Ecto neural progenitor cell (in vitro differentiated cells): ENCODE results near the gene TRPV3.
A peak's percentile ranks its signal among the peaks of the same experiment; 100 is the strongest.
"Not testable (repeated sequence)": the region's sequence is repeated elsewhere in the genome, so short reads cannot be mapped to it uniquely, and the experiment has no call there.

Source experiments
- DNase-seq: peaks from one replicate; pipeline ENCODE4 v3.0.0-alpha.2; 2018; ENCODE audit warnings: low spot score

The TRPV3 gene

DNA sequence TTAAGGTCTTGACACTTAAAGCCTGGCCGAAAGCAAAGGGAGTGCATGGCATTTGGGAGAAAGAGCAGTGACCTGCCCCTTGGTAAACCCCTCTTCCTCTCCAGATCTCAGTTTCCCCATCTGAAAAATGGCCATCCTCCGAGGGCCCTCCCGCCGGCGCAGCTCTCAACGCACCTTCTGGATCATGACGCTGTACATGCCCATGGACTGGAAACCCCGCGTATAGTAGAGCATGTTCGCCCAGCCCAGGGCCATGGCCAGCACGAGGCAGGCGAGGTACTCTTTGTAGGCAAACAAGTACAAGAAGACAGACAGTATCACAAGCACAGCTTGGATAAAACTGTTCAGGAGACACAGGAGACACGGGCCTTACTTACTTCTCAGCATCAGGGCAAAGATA is 33.6 kb downstream of the TRPV3 start:
- no peak for DNase-seq

DNA sequence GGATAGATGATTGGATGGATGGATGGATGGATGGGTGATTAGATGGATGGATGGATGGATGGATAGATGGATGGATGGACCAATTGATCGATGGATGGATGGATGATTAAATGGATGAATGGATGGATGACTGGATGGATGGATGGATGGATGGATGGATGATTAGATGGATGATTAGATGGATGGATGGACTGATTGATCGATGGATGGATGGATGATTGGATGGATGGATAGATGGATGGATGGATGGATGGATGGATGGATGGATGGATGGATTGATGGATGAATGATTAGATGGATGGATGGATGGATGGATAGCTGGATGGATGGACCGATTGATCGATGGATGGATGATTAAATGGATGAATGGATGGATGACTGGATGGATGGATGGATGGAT is 38.1 kb downstream of the TRPV3 start:
- not testable (repeated sequence) for DNase-seq

DNA sequence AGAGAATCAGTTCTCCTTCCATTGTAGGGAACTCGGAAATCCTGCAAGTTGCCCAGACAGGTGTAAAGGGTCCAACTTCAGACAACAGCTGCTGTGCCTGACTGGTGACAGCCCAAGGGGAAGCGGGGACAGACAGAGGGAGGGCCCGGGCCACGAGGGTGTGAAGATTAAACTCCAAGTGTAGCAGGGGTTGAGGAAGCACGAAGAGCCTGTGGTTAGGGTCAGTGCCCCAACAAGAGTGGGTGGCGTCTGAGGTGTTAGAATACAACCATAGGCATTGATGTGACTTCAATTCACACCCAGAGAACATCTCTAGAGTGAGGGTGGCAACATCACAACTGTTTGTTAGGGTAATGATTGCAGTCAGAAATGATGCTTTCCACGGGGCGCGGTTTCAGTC is 42.7 kb downstream of the TRPV3 start:
- no peak for DNase-seq

DNA sequence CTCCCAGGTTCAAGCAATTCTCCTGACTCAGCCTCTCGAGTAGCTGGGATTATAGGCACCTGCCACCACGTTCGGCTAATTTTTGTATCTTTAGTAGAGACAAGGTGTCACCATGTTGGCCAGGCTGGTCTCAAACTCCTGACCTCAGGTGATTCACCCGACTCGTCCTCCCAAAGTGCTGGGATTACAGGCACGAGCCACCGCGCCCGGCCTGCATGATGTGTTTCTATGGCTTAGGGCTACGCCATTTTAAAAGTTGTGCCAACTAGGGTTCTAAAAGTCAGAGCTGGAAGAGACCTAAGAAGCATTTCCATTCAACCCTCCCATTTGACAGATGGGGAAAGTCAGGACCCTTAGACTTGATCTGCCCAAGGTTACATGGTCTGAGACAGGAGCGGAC is 43.4 kb downstream of the TRPV3 start:
- not testable (repeated sequence) for DNase-seq

DNA sequence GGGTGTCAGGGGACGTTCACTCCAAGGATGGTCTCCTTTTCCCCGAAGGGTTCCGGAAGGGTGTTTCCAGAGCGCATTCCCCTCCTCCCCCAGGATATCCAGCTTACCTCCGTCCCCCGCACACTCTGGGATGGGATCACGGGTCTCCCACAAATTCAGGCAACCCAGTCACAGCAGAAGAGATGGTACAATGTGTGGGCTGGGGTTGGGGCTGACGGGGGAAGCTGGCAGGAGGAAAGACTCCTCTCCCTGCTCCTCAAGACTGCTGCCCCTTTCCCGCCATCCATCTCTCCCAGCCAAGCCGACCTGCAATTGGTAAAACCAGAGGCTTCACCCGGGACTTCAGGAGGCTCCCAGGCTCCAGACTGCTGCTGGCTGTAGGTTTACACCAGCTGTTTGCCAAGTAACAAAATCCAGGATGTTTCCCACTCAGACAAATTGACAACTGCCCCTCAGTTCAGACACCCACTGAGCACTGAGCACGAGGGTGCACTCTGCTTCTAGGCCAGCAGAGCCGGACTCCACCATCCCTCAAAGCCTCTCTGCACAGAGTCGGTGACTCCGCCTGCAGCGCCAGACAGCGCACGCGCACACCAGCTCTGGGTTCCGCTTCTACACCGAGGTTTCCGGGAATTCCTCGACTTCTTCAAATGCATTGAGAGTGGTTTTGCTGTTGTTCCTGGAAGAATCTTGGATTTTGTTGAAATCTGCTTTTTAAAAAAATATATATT is 44.1 kb downstream of the TRPV3 start:
- DNase-seq, result no peak

DNA sequence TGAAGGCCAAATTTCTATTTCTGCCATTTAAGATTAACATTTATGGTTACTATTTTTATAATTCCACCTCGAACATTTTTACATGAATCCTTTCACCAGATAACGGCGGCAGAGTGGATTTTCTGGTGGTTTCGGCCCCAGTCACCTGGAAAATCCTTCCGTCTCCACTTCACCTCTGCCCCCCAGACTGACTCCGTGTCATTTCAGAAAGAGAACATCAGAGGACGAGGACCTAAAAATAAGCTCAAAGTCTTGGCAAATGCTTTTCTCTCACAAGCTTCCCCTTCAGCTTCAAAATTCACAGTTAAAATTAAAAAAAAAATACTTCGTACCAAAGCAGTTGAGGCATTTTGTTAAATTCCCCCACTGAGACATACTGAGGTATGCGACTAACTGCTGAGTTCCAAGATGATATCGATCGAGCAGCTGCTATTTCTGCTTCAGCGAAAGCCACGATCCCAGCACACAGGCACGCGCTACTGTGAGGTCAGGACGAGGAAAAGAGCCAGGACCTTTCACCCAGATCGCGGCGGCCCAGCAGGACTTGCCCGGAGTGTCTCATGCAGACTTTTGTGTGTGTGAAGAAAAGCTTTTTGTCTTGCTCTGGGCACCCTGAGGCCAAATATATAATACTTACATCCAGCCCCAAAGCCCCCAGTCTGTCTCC is 45.0 kb downstream of the TRPV3 start:
- peak; percentile 79 for DNase-seq

DNA sequence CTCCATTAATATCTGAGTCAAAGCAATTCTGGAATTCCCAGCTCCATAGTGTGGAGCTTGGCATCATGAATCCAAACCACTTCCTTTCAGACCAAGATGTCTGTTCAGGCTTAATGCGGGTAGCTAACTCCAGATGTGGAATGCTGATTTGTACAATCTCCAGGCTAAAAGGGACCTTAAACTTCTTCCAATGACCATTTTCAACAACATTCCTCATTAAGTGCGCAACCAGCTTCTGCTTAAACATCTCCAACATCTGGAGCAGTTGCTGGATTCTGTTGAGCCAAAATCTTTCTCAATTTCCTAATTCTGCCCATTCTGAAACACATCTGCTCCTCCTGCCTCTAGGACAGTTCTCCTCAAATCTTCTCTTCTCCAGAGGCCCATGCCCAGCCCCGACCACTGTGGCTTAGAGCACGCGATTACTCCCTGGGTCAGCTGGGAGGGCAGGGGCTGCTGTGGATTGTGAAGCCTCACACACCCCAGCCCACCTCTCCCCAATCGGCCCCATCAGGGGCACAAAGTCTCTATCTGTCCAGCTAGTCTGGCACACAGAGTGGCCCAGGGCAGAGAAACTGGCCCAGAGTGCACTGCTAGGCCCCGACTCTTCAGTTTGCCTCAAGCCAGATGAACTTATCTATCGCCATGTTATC is 45.6 kb downstream of the TRPV3 start:
- no peak for DNase-seq

DNA sequence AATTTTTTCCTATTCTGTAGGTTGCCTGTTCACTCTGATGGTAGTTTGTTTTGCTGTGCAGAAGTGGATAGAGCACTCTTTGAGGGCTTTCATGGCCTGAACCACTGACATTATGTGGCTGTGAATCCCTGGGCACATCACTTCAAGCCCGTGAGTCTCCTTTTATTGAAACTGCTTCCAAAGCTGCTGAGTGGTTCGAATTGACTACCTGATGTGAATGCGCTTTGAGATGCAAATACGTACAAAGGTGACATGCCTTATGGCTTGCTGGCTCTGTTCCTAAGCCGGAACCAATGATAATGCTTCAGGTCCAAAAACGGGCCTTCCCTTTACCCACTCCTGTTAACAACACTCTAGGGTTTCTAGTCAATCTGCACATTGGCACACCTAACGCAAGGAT is 47.5 kb downstream of the TRPV3 start:
- no peak for DNase-seq

DNA sequence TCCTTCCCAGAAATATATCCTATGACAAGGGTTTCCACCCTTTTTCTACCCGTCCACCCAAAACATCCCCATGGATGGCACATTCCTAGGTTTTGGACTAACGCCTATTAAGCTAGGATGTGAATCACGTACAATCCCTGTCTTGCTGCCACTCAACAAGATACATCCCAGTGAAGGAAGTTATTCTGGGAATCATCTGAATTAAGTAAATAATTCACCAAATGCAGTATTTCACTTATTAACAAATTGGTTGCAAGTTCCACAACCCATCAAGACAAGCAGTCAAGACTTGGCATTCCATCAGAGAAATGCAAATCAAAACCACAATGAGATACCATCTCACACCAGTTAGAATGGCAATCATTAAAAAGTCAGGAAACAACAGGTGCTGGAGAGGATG is 49.7 kb downstream of the TRPV3 start:
- DNase-seq, result no peak

DNA sequence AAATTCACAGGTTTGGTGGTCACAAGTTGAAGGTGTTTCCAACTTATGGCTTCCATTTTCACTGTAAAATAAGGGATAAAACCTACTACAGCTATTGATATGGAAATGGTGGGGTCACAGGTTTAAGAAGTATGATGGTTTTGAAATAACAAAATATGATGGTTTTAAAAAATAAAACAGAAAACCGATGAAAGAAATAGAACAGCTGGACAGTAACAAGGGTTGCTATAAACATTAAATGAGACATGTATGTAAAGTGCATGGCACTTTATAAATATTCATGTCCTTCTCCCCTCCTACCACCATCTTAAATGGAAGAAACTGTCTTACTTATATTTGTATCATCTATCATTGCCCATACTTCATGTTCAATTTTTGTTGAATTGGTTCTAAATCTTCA is 50.5 kb downstream of the TRPV3 start:
- DNase-seq, result no peak

DNA sequence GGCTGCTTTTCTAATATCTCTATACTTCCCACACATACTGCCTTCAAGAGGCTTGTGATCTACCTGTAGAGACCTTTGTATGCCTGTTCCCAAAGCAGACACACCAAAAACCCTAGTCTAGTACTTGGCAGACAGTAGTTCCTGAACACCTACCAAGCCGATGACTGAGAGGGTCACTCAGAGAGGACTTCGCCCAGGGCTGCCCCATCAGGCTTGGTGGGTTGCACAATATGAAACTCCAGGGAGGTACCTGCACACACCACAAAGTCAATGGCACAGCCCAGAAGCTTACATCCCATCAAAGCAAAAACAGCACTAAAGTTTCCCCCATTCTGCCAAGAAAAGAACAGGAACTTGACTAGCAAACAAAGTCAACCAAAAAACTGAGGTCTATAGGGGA is 51.6 kb downstream of the TRPV3 start:
- DNase-seq, result no peak

DNA sequence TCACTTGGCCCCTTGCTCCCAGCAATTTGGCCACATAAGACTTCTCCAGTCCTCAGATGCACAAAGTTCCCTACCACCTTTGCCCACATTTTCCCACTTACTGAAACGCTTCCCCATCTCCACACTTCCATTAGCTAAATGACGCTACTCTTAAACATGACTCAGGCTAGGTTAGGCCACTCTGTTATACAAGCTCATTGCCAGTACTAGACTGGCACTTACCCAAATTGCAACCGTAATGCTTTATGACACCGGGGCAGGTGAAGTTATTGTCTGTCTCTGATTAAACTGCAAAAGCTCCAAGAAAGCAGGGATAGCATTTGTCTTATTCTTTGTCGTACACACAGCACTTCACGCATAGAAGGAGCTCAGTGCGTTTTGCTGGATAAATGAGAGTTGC is 52.6 kb downstream of the TRPV3 start:
- DNase-seq, result no peak

DNA sequence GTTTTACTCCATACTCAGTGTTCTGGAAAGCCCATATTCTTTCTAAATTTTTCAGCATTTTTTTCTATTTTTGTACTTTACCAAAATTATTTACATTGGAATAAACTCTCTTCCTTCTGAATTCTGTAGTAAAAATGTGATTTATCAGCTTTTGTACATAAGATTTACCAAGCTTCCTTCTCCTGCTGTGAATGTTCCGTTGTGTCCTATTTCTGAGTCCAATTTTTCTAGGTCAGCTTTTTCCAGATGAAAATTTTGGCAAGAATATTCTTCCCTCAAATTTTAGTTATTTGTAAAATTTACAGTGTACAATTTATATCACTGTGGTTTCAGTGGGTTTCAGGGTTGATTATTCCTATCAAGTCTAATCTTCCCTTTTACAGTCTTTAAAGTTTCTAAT is 54.3 kb downstream of the TRPV3 start:
- DNase-seq, result no peak

DNA sequence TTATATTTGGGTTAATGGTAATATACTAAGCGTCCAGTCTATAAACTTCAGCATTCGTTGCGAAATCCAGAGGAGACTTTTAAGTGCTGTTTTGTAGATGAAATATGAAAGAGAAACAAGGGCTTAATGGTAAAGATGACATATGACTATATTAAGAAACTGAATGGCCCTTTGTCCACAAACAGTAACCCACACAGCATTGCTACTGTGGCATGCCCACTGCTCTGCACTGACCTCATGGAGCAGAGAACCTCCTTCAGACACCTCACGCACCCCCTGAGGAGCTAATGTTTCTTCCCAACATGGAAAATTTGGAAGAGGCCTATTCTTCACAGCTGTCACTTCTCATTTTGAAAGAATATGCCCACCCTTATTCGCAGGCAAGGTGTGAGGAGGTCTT is 55.1 kb downstream of the TRPV3 start:
- no peak for DNase-seq

DNA sequence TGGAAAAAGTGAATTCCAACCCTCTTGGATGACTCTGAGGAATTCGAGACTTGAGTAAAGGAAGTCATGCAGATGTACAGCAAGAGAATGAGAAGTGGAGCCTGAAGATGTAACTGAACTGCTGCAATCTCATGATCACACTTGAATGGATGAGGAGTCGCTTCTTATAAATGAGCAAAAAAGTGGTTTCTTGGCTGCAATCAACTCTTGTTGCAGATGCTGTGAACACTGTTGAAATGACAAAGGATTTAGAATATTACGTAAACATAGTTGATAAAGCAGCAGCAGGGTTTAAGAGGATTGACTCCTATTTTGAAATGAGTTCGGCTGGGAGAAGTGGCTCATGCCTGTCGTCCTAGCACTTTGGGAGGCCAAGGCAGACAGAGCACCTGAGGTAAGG is 56.3 kb downstream of the TRPV3 start:
- DNase-seq, result no peak

DNA sequence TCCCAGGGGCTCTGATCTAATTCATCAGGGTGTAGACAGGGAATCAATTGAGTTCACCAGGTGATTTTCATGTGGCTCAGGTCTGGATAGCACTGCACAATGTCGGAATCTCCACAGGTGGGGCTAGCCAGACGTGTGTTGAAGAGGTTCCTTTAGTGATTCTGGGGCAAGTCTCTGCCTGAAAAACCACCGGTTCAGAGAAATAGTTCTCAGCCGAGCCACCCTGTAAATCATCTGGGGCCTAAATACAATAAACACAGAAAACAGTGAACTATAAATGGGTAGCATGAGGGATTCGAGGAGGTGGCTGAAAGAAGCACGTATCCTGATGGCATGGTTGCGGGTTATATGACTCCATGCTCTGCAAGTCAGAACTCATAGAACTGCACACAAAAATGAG is 60.5 kb downstream of the TRPV3 start:
- DNase-seq, result no peak

DNA sequence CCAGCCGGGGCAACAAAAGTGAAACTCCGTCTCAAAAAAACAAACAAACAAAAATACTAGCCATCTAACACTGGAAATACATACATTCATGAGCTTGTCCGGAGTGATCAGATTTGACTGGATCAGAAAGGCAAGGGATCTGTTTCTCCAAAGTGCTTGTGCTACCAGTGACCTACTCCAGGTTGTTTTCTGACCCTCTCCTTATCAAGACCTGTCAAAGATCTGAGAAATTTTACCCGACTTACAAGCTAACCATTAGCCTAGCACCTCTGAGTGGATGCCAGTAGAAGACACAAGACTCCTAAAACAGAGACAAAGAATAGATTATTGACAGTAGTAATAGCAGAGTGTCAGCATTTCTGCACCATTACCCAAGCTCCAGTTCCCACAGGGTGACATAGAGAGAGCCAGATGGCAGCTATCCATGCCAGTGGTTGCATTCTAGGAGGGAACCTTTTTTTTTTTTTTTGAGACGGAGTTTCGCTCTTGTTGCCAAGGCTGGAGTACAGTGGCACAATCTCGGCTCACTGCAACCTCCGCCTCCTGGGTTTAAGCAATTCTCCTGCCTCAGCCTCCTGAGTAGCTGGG is 72.0 kb downstream of the TRPV3 start:
- DNase-seq, result no peak

DNA sequence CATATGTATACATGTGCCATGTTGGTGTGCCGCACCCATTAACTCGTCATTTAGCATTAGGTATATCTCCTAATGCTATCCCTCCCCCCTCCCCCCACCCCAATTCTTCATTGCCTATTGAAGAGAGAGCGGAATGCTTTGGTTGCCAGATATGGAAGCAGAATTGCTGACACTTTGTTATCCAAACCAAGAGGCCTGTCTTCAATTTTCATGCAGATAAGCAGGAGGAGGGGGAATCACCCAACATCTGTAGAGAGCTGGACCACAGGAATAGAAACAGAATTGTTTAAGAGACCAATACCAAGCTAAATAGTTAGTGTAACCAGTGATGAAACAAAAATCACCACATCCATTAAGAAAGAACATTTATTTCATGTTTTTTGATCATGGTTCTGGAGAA is 74.8 kb downstream of the TRPV3 start:
- no peak for DNase-seq

DNA sequence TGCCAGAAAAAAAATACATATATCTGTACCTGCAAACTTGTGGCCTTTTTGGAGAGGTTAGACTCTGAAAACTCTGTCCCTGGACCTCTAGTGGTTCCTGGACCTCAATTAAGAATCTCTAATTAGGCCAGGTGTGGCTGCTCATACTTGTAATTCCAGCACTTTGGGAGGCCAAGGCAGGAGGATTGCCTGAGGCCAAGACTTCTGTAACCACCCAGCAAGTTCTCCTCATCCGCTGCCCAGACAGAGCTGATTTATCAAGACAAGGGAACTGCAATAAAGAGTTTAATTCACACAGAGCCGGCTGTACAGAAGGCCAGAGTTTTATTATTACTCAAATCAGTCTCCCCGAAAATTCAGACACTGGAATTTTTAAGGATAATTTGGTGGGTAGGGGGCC is 77.6 kb downstream of the TRPV3 start:
- DNase-seq, result no peak

DNA sequence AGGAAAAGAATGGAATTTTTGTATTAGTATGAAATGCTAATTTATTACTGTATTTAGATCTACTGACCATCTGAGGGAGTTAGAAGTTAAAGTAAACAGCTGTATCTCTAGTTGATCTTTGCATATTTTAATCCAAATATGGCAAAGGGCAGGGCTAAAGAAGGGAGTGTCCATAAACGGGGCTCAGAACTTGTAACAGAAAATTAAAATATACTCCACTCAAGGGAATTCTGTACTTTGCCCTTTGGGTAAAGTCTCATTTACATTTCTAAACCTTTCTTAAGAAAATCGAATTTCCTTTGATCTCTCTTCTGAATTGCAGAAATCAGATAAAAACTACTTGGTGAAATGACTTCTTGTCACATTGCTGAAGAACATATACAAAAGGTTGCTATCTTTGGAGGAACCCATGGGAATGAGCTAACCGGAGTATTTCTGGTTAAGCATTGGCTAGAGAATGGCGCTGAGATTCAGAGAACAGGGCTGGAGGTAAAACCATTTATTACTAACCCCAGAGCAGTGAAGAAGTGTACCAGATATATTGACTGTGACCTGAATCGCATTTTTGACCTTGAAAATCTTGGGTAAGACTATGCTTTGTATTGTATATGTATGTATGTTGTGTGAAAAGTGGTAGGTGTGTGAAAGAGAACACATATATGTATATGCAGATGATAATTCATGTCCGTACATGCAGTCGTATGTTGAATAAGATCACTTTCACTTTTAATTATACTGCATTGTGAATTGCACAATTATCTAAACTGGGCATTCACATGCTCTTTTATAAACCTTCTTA is 81.6 kb downstream of the TRPV3 start, which contains the start of gene ASPA:
Gene ASPA, plus strand, starts transcription at position 186 of the 799 bp plus-strand sequence. Its CDS starts 163 bp downstream, at position 349.
- DNase-seq, result no peak

DNA sequence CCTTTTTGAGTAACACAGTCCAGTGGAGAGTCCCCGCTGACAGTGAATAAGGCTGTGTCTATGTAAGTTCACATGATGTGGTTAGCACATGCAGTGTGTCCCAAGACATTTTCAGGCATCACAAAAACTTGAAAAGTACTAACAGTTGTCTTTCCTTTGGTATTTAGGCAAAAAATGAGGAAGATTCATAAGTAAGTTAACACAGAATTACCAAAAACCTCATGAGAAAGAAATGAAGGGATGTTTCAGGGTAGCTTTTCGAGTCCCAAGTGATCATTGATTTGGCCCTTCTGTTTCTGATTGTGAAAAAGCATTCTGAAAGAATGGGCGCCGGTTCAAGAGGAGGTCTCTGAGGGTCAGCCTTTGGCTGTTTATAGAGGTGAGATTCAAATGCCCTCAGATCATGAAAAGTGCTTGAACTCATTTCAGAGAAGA is 82.3 kb downstream of the TRPV3 start:
- no peak for DNase-seq

DNA sequence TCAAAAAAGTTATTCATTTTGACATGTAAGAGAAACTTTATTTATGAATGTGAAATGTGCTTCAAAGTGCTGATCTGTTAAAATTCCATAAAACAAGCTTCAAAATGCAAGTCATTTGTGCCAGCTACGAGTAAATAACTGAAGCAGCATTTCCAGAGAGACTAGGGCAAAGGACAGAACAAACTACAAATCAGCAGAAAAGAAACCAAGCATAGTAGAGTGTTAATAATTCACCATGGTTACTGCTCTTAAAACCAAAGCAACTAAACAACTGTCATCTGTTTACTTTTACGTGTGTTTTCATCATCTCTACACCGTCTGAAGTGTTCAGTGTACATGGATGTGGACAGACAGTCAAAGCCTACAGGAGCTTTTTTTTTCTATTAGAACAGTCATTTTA is 83.4 kb downstream of the TRPV3 start:
- DNase-seq, result no peak
